Keratinocyte (primary cell): ENCODE measurements around the gene NES. TPM values are rescaled to one million over a fixed set of nuclear protein-coding genes. Genes with fewer than 3 reads are reported as not detected.
A peak's percentile ranks its signal among the peaks of the same experiment; 100 is the strongest.

Source experiments
- DNase-seq: peaks from one replicate; pipeline ENCODE4 v3.0.0-alpha.2; 2011; ENCODE audit warnings: low read depth, missing footprints, low spot score
- FAIRE-seq: peaks from 2 replicates; lab custom pipeline; 2011; peaks lifted over from hg19 to GRCh38; lab: Jason Lieb, UNC
- H2AFZ ChIP-seq: 2 replicates; pipeline ENCODE4 v1.6.0; 2012; ENCODE audit warnings: low read length, control low read depth, inconsistent platforms; ENCODE audit not compliant: control insufficient read depth
- H3K27ac ChIP-seq: 2 replicates; pipeline ENCODE4 v1.5.1; 2011; ENCODE audit warnings: low read length; ENCODE audit not compliant: control insufficient read depth, insufficient read depth
- H3K27me3 ChIP-seq: 3 replicates; pipeline ENCODE4 v1.6.0; 2011; ENCODE audit warnings: low read length; ENCODE audit not compliant: control insufficient read depth, insufficient read depth; ENCODE audit errors: extremely low read depth
- H3K36me3 ChIP-seq, 2 experiments: 2 replicates in 1 of 2; 3 replicates in 1 of 2; pipeline ENCODE4 v1.5.1; 2011; ENCODE audit warnings: low read length in 2 of 2, mild to moderate bottlenecking in 1 of 2; ENCODE audit not compliant: control insufficient read depth in 2 of 2, insufficient read depth in 2 of 2; ENCODE audit errors: extremely low read depth in 1 of 2
- H3K4me1 ChIP-seq: 3 replicates; pipeline ENCODE4 v1.5.1; 2011; ENCODE audit warnings: low read length; ENCODE audit not compliant: control insufficient read depth, insufficient read depth; ENCODE audit errors: extremely low read depth
- H3K4me2 ChIP-seq: 3 replicates; pipeline ENCODE4 v1.6.0; 2011; ENCODE audit warnings: low read depth, low read length; ENCODE audit not compliant: control insufficient read depth, insufficient read depth; ENCODE audit errors: extremely low read depth
- H3K4me3 ChIP-seq, 3 experiments: fragments of 200-600 bp in 1 of 3; sonication (generic) in 1 of 3; 2 replicates in 2 of 3; 3 replicates in 1 of 3; pipeline ENCODE4 v1.5.1; 2011 to 2016; ENCODE audit warnings: low read length in 3 of 3, mild to moderate bottlenecking in 3 of 3, control low read depth in 2 of 3, inconsistent platforms in 1 of 3, low read depth in 1 of 3, mixed read lengths in 1 of 3, mixed run types in 1 of 3, moderate library complexity in 1 of 3; ENCODE audit not compliant: control insufficient read depth in 2 of 3, insufficient read depth in 2 of 3; ENCODE audit errors: extremely low read depth in 1 of 3
- H3K79me2 ChIP-seq: 2 replicates; pipeline ENCODE4 v1.6.0; 2012; ENCODE audit warnings: low read length; ENCODE audit not compliant: control insufficient read depth, insufficient read depth
- H3K9ac ChIP-seq: 3 replicates; pipeline ENCODE4 v1.6.0; 2011; ENCODE audit warnings: low read length; ENCODE audit not compliant: control insufficient read depth, insufficient read depth; ENCODE audit errors: extremely low read depth
- H3K9me1 ChIP-seq: 3 replicates; pipeline ENCODE4 v1.6.0; 2011; ENCODE audit warnings: low read length; ENCODE audit not compliant: control insufficient read depth, insufficient read depth; ENCODE audit errors: extremely low read depth
- H3K9me3 ChIP-seq: 2 replicates; pipeline ENCODE4 v1.5.1; 2012; ENCODE audit warnings: low read depth, low read length; ENCODE audit not compliant: control insufficient read depth
- H4K20me1 ChIP-seq: 3 replicates; pipeline ENCODE4 v1.6.0; 2011; ENCODE audit warnings: low read length; ENCODE audit not compliant: control insufficient read depth, insufficient read depth; ENCODE audit errors: extremely low read depth
- CTCF ChIP-seq, 3 experiments: IDR thresholded peaks in 1 of 3; conservative IDR thresholded peaks in 1 of 3; optimal IDR thresholded peaks in 1 of 3; 2 replicates in 2 of 3; 3 replicates in 1 of 3; pipeline versions ENCODE3 to v1.5.1; 2011; ENCODE audit warnings: low read length in 3 of 3, mild to moderate bottlenecking in 3 of 3, moderate library complexity in 2 of 3, control low read depth in 1 of 3, inconsistent platforms in 1 of 3; ENCODE audit not compliant: insufficient read depth in 2 of 3; ENCODE audit errors: extremely low read depth in 1 of 3
- EZH2 ChIP-seq: IDR thresholded peaks from one replicate; pipeline ENCODE4 v1.6.1; 2012; ENCODE audit warnings: inconsistent platforms, mild to moderate bottlenecking, low read length, moderate library complexity
- dilution Hi-C: fragments of 300-500 bp; cut with MboI; formaldehyde crosslinking; loops from one replicate; pipeline ENCODE4 v1.7.0; 2020; ENCODE audit warnings: low sequenced_read_pairs; ENCODE audit not compliant: extremely low pct_ligation_motif_present
- polyA plus RNA-seq, 5 experiments: library from polyadenylated mRNA; depleted of rRNA in 3 of 5; stranded (reverse) in 3 of 5; stranded (forward) in 1 of 5; unstranded in 1 of 5; fragments of >200 nt; gene quantifications; 1 replicate in 1 of 5; 2 replicates in 3 of 5; 3 replicates in 1 of 5; pipeline versions ENCODE4 v1.2.1 to v1.2.3, GENCODE V29; 2011 to 2012; ENCODE audit warnings: missing spikeins in 2 of 5, low read depth in 1 of 5, low replicate concordance in 1 of 5

Gene NES
- polyA plus RNA-seq, 1 donor (not counting 4 experiments of a cell fraction or from before 2014, with no cell fraction given), result not detected

- Histone ChIP-seq H3K9me3 (no peaks in the 10 kb centered on the region), H3K27ac (no peak overlapping the region), H2AFZ (no peak overlapping the region), H3K4me2 (no peak overlapping the region), H3K4me1 (no peaks in the 10 kb centered on the region), H3K9ac (no peak overlapping the region), H3K79me2 (no peaks in the 10 kb centered on the region), H3K36me3 (no peaks in the 10 kb centered on the region), H3K9me1 (no peaks in the 10 kb centered on the region), H3K27me3 (peaks cover 38% of the 10 kb centered on the region), H3K4me3 (no peak overlapping the region), H4K20me1 (no peaks in the 10 kb centered on the region)
- DNase-seq (no peak), FAIRE-seq (no peak)
- dilution Hi-C loops, result no loop called here
- no peak for TF ChIP-seq EZH2
- no peak for TF ChIP-seq CTCF (optimal IDR thresholded peaks at IDR 0.05 in 1 of 3, IDR thresholded peaks at IDR 0.05 in 1 of 3, conservative IDR thresholded peaks at IDR 0.05 in 1 of 3; ENCODE audit: extremely low read depth in 1 of 3, insufficient read depth in 2 of 3, low read length in 3 of 3)
Measured at GRCh38 chr1:156619582-156619955, 57.6 kb downstream of the NES start.

- H3K36me3 ChIP-seq, result no peaks in the 10 kb centered on the region
- no peak within 1 kb of the TSS for H3K9ac ChIP-seq
- dilution Hi-C loops, result no loop called here
- no peak within 1 kb of the TSS for H2AFZ ChIP-seq
- no peaks in the 10 kb centered on the region for H3K79me2 ChIP-seq
- no peak within 1 kb of the TSS for H3K4me3 ChIP-seq
- no peak for DNase-seq
- H3K9me1 ChIP-seq, result no peaks in the 10 kb centered on the region
- H3K9me3 ChIP-seq, result no peaks in the 10 kb centered on the region
- no peaks in the 10 kb centered on the region for H3K4me1 ChIP-seq
- no peaks in the 10 kb centered on the region for H4K20me1 ChIP-seq
- H3K4me2 ChIP-seq, result no peak within 1 kb of the TSS
- TF ChIP-seq EZH2, result no peak
- peak; percentile 60 to 73 (median 72) for TF ChIP-seq CTCF (optimal IDR thresholded peaks at IDR 0.05 in 1 of 3, IDR thresholded peaks at IDR 0.05 in 1 of 3, conservative IDR thresholded peaks at IDR 0.05 in 1 of 3; ENCODE audit: extremely low read depth in 1 of 3, insufficient read depth in 2 of 3, low read length in 3 of 3)
- H3K27me3 ChIP-seq, result peaks cover 32% of the 10 kb centered on the region
- H3K27ac ChIP-seq, result no peak within 1 kb of the TSS
- no peak for FAIRE-seq
Measured at GRCh38 chr1:156618853-156619581, 58.2 kb downstream of the NES start, which contains the start of gene HAPLN2. Gene HAPLN2, plus strand, starts transcription at chr1:156619415. Its CDS starts 4,076 bp downstream, at chr1:156623491.

Other genes with a start within 250 kb of the NES start
- gene MEF2D, start 176.6 kb downstream of the NES start, polyA plus RNA-seq, result 8.7 to 11.5 TPM (median 9.3 TPM) in 3 replicates
- gene IQGAP3, start 104.8 kb downstream of the NES start, polyA plus RNA-seq, result 1.5 to 5.7 TPM (median 5.3 TPM) in 3 replicates
- gene TTC24, start 97.7 kb downstream of the NES start, polyA plus RNA-seq, result not detected in 3 replicates
- 74.7 to 93.4 TPM (median 81.3 TPM) in 3 replicates for gene NAXE, start 85.6 kb downstream of the NES start, polyA plus RNA-seq
- 31.8 to 48.9 TPM (median 43.5 TPM) in 3 replicates for gene GPATCH4, start 75.9 kb downstream of the NES start, polyA plus RNA-seq
- not detected in 3 replicates for gene HAPLN2, start 58.0 kb downstream of the NES start, polyA plus RNA-seq
- gene BCAN, start 35.3 kb downstream of the NES start, polyA plus RNA-seq, result not detected in 3 replicates
- gene CRABP2, start 28.2 kb upstream of the NES start, polyA plus RNA-seq, result 6.5 to 12.7 TPM (median 8.4 TPM) in 3 replicates
- gene METTL25B, start 51.1 kb upstream of the NES start, polyA plus RNA-seq, result 6.0 to 10.7 TPM (median 6.3 TPM) in 3 replicates
- 48.1 to 56.6 TPM (median 48.6 TPM) in 3 replicates for gene ISG20L2, start 51.4 kb upstream of the NES start, polyA plus RNA-seq
- gene MRPL24, start 63.7 kb upstream of the NES start, polyA plus RNA-seq, result 111 to 157 TPM (median 122 TPM) in 3 replicates
- 172 to 240 TPM (median 196 TPM) in 3 replicates for gene HDGF, start 74.3 kb upstream of the NES start, polyA plus RNA-seq
- gene PRCC, start 90.1 kb upstream of the NES start, polyA plus RNA-seq, result 29.9 to 70.7 TPM (median 40.4 TPM) in 3 replicates
- gene SH2D2A, start 139.4 kb upstream of the NES start, polyA plus RNA-seq, result 1.9 to 4.5 TPM (median 2.5 TPM) in 3 replicates
- gene INSRR, start 181.7 kb upstream of the NES start, polyA plus RNA-seq, result not detected in 3 replicates
- 0.03 to 0.06 TPM (median 0.05 TPM) in 3 replicates for gene NTRK1, start 183.5 kb upstream of the NES start, polyA plus RNA-seq
- gene PEAR1, start 216.3 kb upstream of the NES start, polyA plus RNA-seq, result 4.0 to 4.8 TPM (median 4.2 TPM) in 3 replicates
- gene LRRC71, start 243.2 kb upstream of the NES start, polyA plus RNA-seq, result not detected in 3 replicates